Psoas muscle (tissue), 8 donors: ENCODE data around the gene RPS26. TPM values are rescaled to one million over a fixed set of nuclear protein-coding genes. Genes with fewer than 3 reads are reported as not detected.
A peak's percentile ranks its signal among the peaks of the same experiment; 100 is the strongest.

Source experiments
- ATAC-seq, 4 donors: fragments of 200-7000 bp; cut with Tn5 transposase; one replicate each; pipeline ENCODE4 v1.9.1; 2020; ENCODE audit warnings: moderate library complexity in 3 of 4, mild to moderate bottlenecking in 2 of 4
- DNase-seq, 2 donors: peaks; one replicate each; pipeline ENCODE4 v3.0.0-alpha.2; 2020
- H3K27ac ChIP-seq: fragments of 200-600 bp; one replicate; pipeline ENCODE4 v1.8.0; 2022
- H3K27me3 ChIP-seq, 3 donors: fragments of 200-600 bp in 1 of 3; one replicate each; pipeline versions ENCODE4 v1.6.1 to v1.8.0; 2013 to 2022; ENCODE audit warnings: low read length in 2 of 3, mild to moderate bottlenecking in 2 of 3, moderate library complexity in 1 of 3; ENCODE audit not compliant: insufficient read depth in 3 of 3
- H3K36me3 ChIP-seq, 2 donors: fragments of 200-600 bp in 1 of 2; one replicate each; pipeline versions ENCODE4 v1.6.1 to v1.8.0; 2013 to 2022; ENCODE audit warnings: low read depth in 1 of 2, mild to moderate bottlenecking in 1 of 2, moderate library complexity in 1 of 2; ENCODE audit not compliant: insufficient read depth in 1 of 2
- H3K4me1 ChIP-seq: fragments of 200-600 bp; one replicate; pipeline ENCODE4 v1.8.0; 2022
- H3K4me3 ChIP-seq: fragments of 200-600 bp; one replicate; pipeline ENCODE4 v1.8.0; 2022; ENCODE audit warnings: mild to moderate bottlenecking
- H3K9me3 ChIP-seq: fragments of 200-600 bp; one replicate; pipeline ENCODE4 v1.8.0; 2022
- CTCF ChIP-seq: fragments of 200-600 bp; IDR thresholded peaks from one replicate; pipeline ENCODE4 v1.8.0; 2022; ENCODE audit warnings: antibody characterized with exemption
- WGBS, 3 donors: extraction: QIAGEN DNeasy Blood & Tissue Kit; methylation state at CpG; one replicate each; pipeline versions ENCODE4 v1.1.6 to v1.1.7; 2013; 5-methylcytosine and 5-hydroxymethylcytosine counted together
- intact Hi-C, 2 donors: fragments of 100-400 bp; cut with DNase I; formaldehyde crosslinking; loops; one replicate each; pipeline versions ENCODE4 v1.11.0 to v1.14.2; 2022
- polyA plus RNA-seq, 3 donors: library from polyadenylated mRNA; stranded (reverse); fragments of 200-250 nt; gene quantifications; one replicate each; pipeline ENCODE4 v1.2.3, GENCODE V29; 2013
- total RNA-seq, 4 donors: library from RNA; stranded (reverse); fragmentation: NEBNext Ultra II Directional in 2 of 4; extraction: Animal tissue kit (Norgen Biotek cat#: 25700) in 2 of 4; gene quantifications; one replicate each; pipeline versions ENCODE4 v1.2.1 to v1.2.4, GENCODE V29; 2021 to 2023
- donor health status: healthy with polysubstance abuse.
- donor health status: DM: no; HTN: no; CAD: no; lungs with moderate emphysema.
- donor health status: Bipolar disorder and iron deficiency.
- donor health status: healthy.
- donor health status: DM: yes; HTN: yes; CAD: no.
- donor health status: DM: no; HTN: no; CAD: no.
- donor health status: DM: no; HTN: no; CAD: no.
- donor health status: DM: yes; HTN: yes; CAD: no.

The RPS26 gene
- total and polyA plus RNA-seq, 7 donors: 16.6 to 1,360 (median 49.8) TPM

- Histone ChIP-seq H3K4me1 (peaks cover 4% of the 10 kb centered on the region), H3K9me3 (no peaks in the 10 kb centered on the region), H3K27me3 (no peaks in the 10 kb centered on the region), H3K36me3 (peaks cover 0 to 28% of the 10 kb centered on the region in 2 donors), H3K4me3 (no peak overlapping the region), H3K27ac (no peak overlapping the region)
- ATAC-seq: no peak
- no peak for TF ChIP-seq CTCF
- 88 to 90% (median 88%) methylated on average over 10 of the region's 10 CpGs for WGBS, 3 donors
- intact Hi-C loops: loop anchor here in 1 of 2 donors (10.0 kb wide), 1 partner anchor 101 kb away; the partner anchor contains the start of gene PA2G4
- DNase-seq: no peak
Measured at GRCh38 chr12:56004211-56004610, 37.5 kb upstream of the RPS26 start.

GRCh38 chr12:56007564-56008559, 33.9 kb upstream of the RPS26 start:
- ATAC-seq: peak; percentile 79 to 85 (median 81)
- intact Hi-C loops: loop anchor here in 1 of 2 donors (10.0 kb wide), 1 partner anchor 97 kb away; the partner anchor contains the start of gene PA2G4
- DNase-seq: peak; percentile 63 to 80

DNA sequence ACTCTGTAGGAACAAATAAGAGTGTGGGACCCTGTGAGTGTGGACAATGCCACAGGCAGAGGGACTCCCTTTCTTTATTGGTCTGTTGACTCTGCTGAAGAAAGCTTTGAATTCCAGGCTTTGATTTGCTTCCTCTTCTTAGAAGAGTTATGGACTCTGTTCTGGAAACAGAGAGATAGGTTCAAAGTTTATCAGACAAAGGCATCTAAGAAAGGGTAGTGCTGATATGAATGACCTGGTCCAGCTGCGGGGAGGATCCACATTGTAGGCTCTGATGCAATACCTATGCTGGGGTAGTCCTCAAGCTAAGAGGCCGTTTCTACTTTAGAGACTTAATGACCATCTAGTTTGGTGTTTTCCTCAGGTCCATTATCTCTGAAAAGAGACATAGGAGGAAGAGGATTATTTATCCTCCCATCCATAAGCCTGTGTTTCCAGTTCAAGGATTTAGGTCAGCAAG, 31.6 kb upstream of the RPS26 start:
- TF ChIP-seq CTCF: no peak
- Histone ChIP-seq H3K9me3 (no peaks in the 10 kb centered on the region), H3K27me3 (no peaks in the 10 kb centered on the region), H3K4me1 (no peaks in the 10 kb centered on the region), H3K27ac (no peak overlapping the region), H3K4me3 (no peak overlapping the region), H3K36me3 (peaks cover 3 to 25% of the 10 kb centered on the region in 2 donors)
- WGBS, 3 donors: 65 to 69% (median 66%) methylated on average over 2 of the region's 2 CpGs
- no peak for DNase-seq
- no peak for ATAC-seq
- intact Hi-C loops: no loop called here

More at GRCh38 chr12:56007564-56008559, 33.9 kb upstream of the RPS26 start:
- no peaks in the 10 kb centered on the region for H3K4me1 ChIP-seq
- peak overlapping the region; percentile 91 for H3K4me3 ChIP-seq
- peak overlapping the region; percentile 93 for H3K27ac ChIP-seq
- H3K36me3 ChIP-seq: peaks cover 0 to 30% of the 10 kb centered on the region in 2 donors
- TF ChIP-seq CTCF: no peak
- H3K27me3 ChIP-seq: no peaks in the 10 kb centered on the region
- no peaks in the 10 kb centered on the region for H3K9me3 ChIP-seq
- 1 to 2% (median 1%) methylated on average over 30 to 44 of the region's 44 CpGs for WGBS, 3 donors

DNA sequence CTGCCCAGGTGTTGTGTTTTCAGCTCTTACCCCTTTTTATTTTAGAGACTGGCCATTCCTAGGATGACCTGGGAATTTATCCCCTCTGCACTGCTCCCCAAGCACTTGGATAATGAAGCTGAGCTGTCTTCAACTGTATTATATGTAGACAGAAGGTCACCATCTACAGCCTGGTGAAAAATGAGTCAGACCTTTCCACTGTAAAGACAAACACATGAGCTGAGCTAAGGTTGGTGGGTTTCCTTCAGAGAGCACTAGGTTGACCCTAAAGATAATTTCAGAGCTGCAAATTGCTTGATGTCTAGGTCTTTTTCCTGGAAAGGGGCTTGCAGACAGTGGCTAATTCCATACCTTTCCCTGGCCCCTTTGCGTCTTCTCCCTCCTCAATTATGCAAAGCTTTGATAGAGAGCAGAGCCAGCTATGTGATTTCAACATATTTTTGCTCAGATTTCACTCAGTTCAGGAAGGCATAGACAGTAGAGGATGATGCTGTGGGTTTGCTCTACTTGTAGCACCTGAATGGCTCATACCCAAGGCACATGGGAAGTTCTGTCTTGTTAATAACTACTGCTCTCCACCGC, 30.1 kb upstream of the RPS26 start:
- DNase-seq: no peak

More for the DNA sequence above, 30.1 kb upstream of the RPS26 start:
- no peaks in the 10 kb centered on the region for H3K9me3 ChIP-seq
- H3K27ac ChIP-seq: no peak overlapping the region
- intact Hi-C loops: no loop called here
- H3K36me3 ChIP-seq: peaks cover 3 to 25% of the 10 kb centered on the region in 2 donors
- H3K4me1 ChIP-seq: no peaks in the 10 kb centered on the region
- TF ChIP-seq CTCF: no peak
- WGBS, 3 donors: 94 to 95% (median 94%) methylated on average over 2 of the region's 2 CpGs
- no peaks in the 10 kb centered on the region for H3K27me3 ChIP-seq
- H3K4me3 ChIP-seq: no peak overlapping the region
- ATAC-seq: no peak
